GM12875 (cell line): ENCODE data around the gene TTI1.

Source experiments
- H3K4me3 ChIP-seq: one replicate; pipeline ENCODE4 v1.5.1; 2011; ENCODE audit warnings: low read depth, low read length, control low read depth
- CTCF ChIP-seq: IDR thresholded peaks from 2 replicates; pipeline ENCODE4 v1.5.1; 2011; ENCODE audit warnings: low read depth, mild to moderate bottlenecking, control low read depth, inconsistent platforms, low read length, moderate library complexity, borderline replicate concordance; ENCODE audit not compliant: insufficient read depth

Gene TTI1

GRCh38 chr20:37941332-37941731 is 91.9 kb downstream of the TTI1 start:
- no peak overlapping the region for H3K4me3 ChIP-seq
- TF ChIP-seq CTCF: 0 out of 2 replicates have a peak, but pooled peaks have one; percentile 1

GRCh38 chr20:37940858-37941257 is 92.4 kb downstream of the TTI1 start:
- H3K4me3 ChIP-seq: no peak overlapping the region
- no peak for TF ChIP-seq CTCF

- TF ChIP-seq CTCF: no peak
- no peak overlapping the region for H3K4me3 ChIP-seq
These were observed 93.3 kb downstream of the TTI1 start for GRCh38 chr20:37939701-37940560.

- no peak overlapping the region for H3K4me3 ChIP-seq
- no peak for TF ChIP-seq CTCF
These were observed 94.3 kb downstream of the TTI1 start for GRCh38 chr20:37938954-37939353.

GRCh38 chr20:37938181-37938750 is 95.0 kb downstream of the TTI1 start:
- no peak for TF ChIP-seq CTCF
- H3K4me3 ChIP-seq: no peak overlapping the region

GRCh38 chr20:37937686-37938085 is 95.6 kb downstream of the TTI1 start:
- no peak overlapping the region for H3K4me3 ChIP-seq

More at GRCh38 chr20:37937686-37938085, 95.6 kb downstream of the TTI1 start:
- TF ChIP-seq CTCF: no peak
